Rectal smooth muscle tissue (tissue), 1 donor: ENCODE results near the gene PTPRD.

Experiments used
- H3K27ac ChIP-seq: one replicate; pipeline ENCODE4 v1.7.0; 2013; ENCODE audit warnings: low read depth, low read length, inconsistent platforms
- H3K27me3 ChIP-seq: one replicate; pipeline ENCODE4 v1.7.0; 2013; ENCODE audit warnings: low read length; ENCODE audit not compliant: control insufficient read depth, insufficient read depth
- H3K36me3 ChIP-seq: one replicate; pipeline ENCODE4 v1.7.0; 2013; ENCODE audit warnings: low read length; ENCODE audit not compliant: control insufficient read depth, insufficient read depth
- H3K4me1 ChIP-seq: one replicate; pipeline ENCODE4 v1.7.0; 2013; ENCODE audit warnings: low read length; ENCODE audit not compliant: control insufficient read depth, insufficient read depth
- H3K4me3 ChIP-seq: one replicate; pipeline ENCODE4 v1.7.0; 2013; ENCODE audit warnings: low read length
- H3K9ac ChIP-seq: one replicate; pipeline ENCODE4 v1.7.0; 2013; ENCODE audit warnings: low read length

Gene PTPRD

GRCh38 chr9:8660383-8660782 is 1952.4 kb downstream of the PTPRD start:
- Histone ChIP-seq H3K27me3 (no peaks in the 10 kb centered on the region), H3K4me1 (no peaks in the 10 kb centered on the region), H3K4me3 (no peak overlapping the region), H3K36me3 (no peaks in the 10 kb centered on the region), H3K27ac (no peak overlapping the region), H3K9ac (no peak overlapping the region)

GRCh38 chr9:8659108-8659507 is 1953.7 kb downstream of the PTPRD start:
- Histone ChIP-seq H3K9ac (no peak overlapping the region), H3K27ac (no peak overlapping the region), H3K27me3 (no peaks in the 10 kb centered on the region), H3K4me1 (no peaks in the 10 kb centered on the region), H3K36me3 (no peaks in the 10 kb centered on the region), H3K4me3 (no peak overlapping the region)

GRCh38 chr9:8655071-8655470 is 1957.7 kb downstream of the PTPRD start:
- Histone ChIP-seq H3K27me3 (no peaks in the 10 kb centered on the region), H3K36me3 (no peaks in the 10 kb centered on the region), H3K4me3 (no peak overlapping the region), H3K4me1 (no peaks in the 10 kb centered on the region), H3K27ac (no peak overlapping the region), H3K9ac (no peak overlapping the region)

GRCh38 chr9:8653855-8654254 is 1958.9 kb downstream of the PTPRD start:
- no peak overlapping the region for H3K27ac ChIP-seq
- no peaks in the 10 kb centered on the region for H3K4me1 ChIP-seq
- H3K4me3 ChIP-seq: no peak overlapping the region

GRCh38 chr9:8653111-8653510 is 1959.7 kb downstream of the PTPRD start:
- H3K27me3 ChIP-seq: no peaks in the 10 kb centered on the region
- H3K4me3 ChIP-seq: no peak overlapping the region
- no peak overlapping the region for H3K27ac ChIP-seq
- no peaks in the 10 kb centered on the region for H3K4me1 ChIP-seq
- H3K36me3 ChIP-seq: no peaks in the 10 kb centered on the region
- no peak overlapping the region for H3K9ac ChIP-seq

More at GRCh38 chr9:8653855-8654254, 1958.9 kb downstream of the PTPRD start:
- Histone ChIP-seq H3K27me3 (no peaks in the 10 kb centered on the region), H3K36me3 (no peaks in the 10 kb centered on the region), H3K9ac (no peak overlapping the region)

GRCh38 chr9:8652255-8652654 is 1960.5 kb downstream of the PTPRD start:
- Histone ChIP-seq H3K9ac (no peak overlapping the region), H3K27ac (no peak overlapping the region), H3K4me3 (no peak overlapping the region), H3K36me3 (no peaks in the 10 kb centered on the region), H3K4me1 (no peaks in the 10 kb centered on the region), H3K27me3 (no peaks in the 10 kb centered on the region)

- Histone ChIP-seq H3K4me3 (no peak overlapping the region), H3K4me1 (no peaks in the 10 kb centered on the region), H3K36me3 (no peaks in the 10 kb centered on the region), H3K27ac (no peak overlapping the region), H3K9ac (no peak overlapping the region), H3K27me3 (no peaks in the 10 kb centered on the region)
These were observed 1961.0 kb downstream of the PTPRD start for GRCh38 chr9:8651846-8652215.

GRCh38 chr9:8651070-8651845 is 1961.5 kb downstream of the PTPRD start:
- H3K4me1 ChIP-seq: no peaks in the 10 kb centered on the region
- H3K27ac ChIP-seq: no peak overlapping the region
- no peak overlapping the region for H3K4me3 ChIP-seq

GRCh38 chr9:8649807-8650206 is 1963.0 kb downstream of the PTPRD start:
- no peak overlapping the region for H3K4me3 ChIP-seq
- H3K36me3 ChIP-seq: no peaks in the 10 kb centered on the region
- H3K27me3 ChIP-seq: no peaks in the 10 kb centered on the region
- H3K4me1 ChIP-seq: no peaks in the 10 kb centered on the region
- H3K9ac ChIP-seq: no peak overlapping the region
- no peak overlapping the region for H3K27ac ChIP-seq

More at GRCh38 chr9:8651070-8651845, 1961.5 kb downstream of the PTPRD start:
- Histone ChIP-seq H3K27me3 (no peaks in the 10 kb centered on the region), H3K9ac (no peak overlapping the region), H3K36me3 (no peaks in the 10 kb centered on the region)

- no peak overlapping the region for H3K9ac ChIP-seq
- H3K4me1 ChIP-seq: no peaks in the 10 kb centered on the region
- H3K4me3 ChIP-seq: no peak overlapping the region
- no peaks in the 10 kb centered on the region for H3K36me3 ChIP-seq
- no peaks in the 10 kb centered on the region for H3K27me3 ChIP-seq
- no peak overlapping the region for H3K27ac ChIP-seq
These were observed 1963.6 kb downstream of the PTPRD start for GRCh38 chr9:8649160-8649559.

GRCh38 chr9:8648271-8648845 is 1964.4 kb downstream of the PTPRD start:
- H3K4me3 ChIP-seq: no peak overlapping the region
- H3K27me3 ChIP-seq: no peaks in the 10 kb centered on the region
- H3K9ac ChIP-seq: no peak overlapping the region
- H3K27ac ChIP-seq: no peak overlapping the region
- H3K36me3 ChIP-seq: no peaks in the 10 kb centered on the region
- H3K4me1 ChIP-seq: no peaks in the 10 kb centered on the region

GRCh38 chr9:8647824-8648223 is 1965.0 kb downstream of the PTPRD start:
- Histone ChIP-seq H3K27ac (no peak overlapping the region), H3K9ac (no peak overlapping the region), H3K4me1 (no peaks in the 10 kb centered on the region), H3K27me3 (no peaks in the 10 kb centered on the region), H3K36me3 (no peaks in the 10 kb centered on the region), H3K4me3 (no peak overlapping the region)

- Histone ChIP-seq H3K4me3 (no peak overlapping the region), H3K36me3 (no peaks in the 10 kb centered on the region), H3K27me3 (no peaks in the 10 kb centered on the region), H3K4me1 (no peaks in the 10 kb centered on the region), H3K9ac (no peak overlapping the region), H3K27ac (no peak overlapping the region)
These were observed 1968.2 kb downstream of the PTPRD start for GRCh38 chr9:8644571-8644970.
